DND-41 (cell line): ENCODE results near the gene KRT86.

Source experiments
- EZH2 ChIP-seq: IDR thresholded peaks from 3 replicates; pipeline ENCODE4 v1.6.1; 2012; ENCODE audit warnings: borderline replicate concordance, low read depth, mild to moderate bottlenecking, moderate library complexity, low read length, inconsistent platforms; ENCODE audit not compliant: severe bottlenecking
- TF ChIP-seq, protein P1 (sequence below): IDR thresholded peaks from 2 replicates; pipeline ENCODE4 v1.5.1; 2012; ENCODE audit warnings: borderline replicate concordance, low read length, moderate library complexity, mild to moderate bottlenecking; ENCODE audit not compliant: poor library complexity, severe bottlenecking; ENCODE audit errors: extremely low read depth

DNA sequence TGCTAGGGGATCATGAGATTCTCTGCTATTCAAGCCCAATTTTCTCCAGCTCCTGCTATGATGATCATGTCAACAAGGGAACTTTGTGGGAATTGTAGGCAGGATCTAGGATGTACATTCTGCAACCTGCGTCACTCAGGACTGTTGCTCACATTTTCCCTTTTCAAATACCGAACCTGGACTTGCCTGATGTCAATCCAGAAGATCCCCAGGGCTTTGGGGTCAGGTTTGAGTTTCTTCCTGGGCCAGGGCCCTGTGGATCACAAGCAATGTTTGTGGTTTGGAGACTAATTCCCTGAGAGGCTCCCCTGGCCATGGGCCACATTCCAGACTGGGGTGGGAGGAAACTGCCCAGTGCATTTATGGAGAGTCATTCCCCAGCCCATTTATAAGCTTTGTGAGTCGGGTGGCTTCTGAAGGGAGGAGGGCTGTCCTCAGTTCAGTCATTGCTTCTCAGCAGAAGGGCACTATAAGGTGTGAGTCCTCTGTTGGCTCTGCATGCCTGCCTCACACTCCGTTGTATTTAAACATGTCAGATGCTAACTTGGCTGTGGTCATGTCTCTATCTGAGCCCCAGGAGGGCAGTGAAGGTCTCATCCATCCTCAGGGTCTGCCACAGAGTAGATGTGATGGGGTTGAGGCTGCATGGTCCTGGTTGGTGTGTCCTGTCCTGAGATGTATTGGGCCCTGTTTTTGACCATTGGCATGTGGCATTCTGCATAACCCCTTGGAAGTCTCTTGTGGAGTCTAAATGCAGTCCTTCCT lies 6.5 kb downstream of the KRT86 start:
- TF ChIP-seq, protein P1, sequence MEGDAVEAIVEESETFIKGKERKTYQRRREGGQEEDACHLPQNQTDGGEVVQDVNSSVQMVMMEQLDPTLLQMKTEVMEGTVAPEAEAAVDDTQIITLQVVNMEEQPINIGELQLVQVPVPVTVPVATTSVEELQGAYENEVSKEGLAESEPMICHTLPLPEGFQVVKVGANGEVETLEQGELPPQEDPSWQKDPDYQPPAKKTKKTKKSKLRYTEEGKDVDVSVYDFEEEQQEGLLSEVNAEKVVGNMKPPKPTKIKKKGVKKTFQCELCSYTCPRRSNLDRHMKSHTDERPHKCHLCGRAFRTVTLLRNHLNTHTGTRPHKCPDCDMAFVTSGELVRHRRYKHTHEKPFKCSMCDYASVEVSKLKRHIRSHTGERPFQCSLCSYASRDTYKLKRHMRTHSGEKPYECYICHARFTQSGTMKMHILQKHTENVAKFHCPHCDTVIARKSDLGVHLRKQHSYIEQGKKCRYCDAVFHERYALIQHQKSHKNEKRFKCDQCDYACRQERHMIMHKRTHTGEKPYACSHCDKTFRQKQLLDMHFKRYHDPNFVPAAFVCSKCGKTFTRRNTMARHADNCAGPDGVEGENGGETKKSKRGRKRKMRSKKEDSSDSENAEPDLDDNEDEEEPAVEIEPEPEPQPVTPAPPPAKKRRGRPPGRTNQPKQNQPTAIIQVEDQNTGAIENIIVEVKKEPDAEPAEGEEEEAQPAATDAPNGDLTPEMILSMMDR, result no peak
- TF ChIP-seq EZH2, result no peak
